Mucosa of rectum (tissue), 2 donors: ENCODE measurements around the gene DOHH.

Experiments
- H3K27ac ChIP-seq, 2 donors: one replicate each; pipeline ENCODE4 v1.7.0; 2013; ENCODE audit warnings: inconsistent platforms in 2 of 2, low read depth in 2 of 2, low read length in 2 of 2
- H3K27me3 ChIP-seq, 2 donors: one replicate each; pipeline ENCODE4 v1.7.0; 2013; ENCODE audit warnings: low read length in 2 of 2; ENCODE audit not compliant: control insufficient read depth in 2 of 2, insufficient read depth in 2 of 2
- H3K36me3 ChIP-seq, 2 donors: one replicate each; pipeline ENCODE4 v1.7.0; 2013; ENCODE audit warnings: low read length in 2 of 2; ENCODE audit not compliant: control insufficient read depth in 2 of 2, insufficient read depth in 2 of 2
- H3K4me1 ChIP-seq, 2 donors: one replicate each; pipeline ENCODE4 v1.7.0; 2013; ENCODE audit warnings: low read length in 2 of 2, mild to moderate bottlenecking in 1 of 2; ENCODE audit not compliant: control insufficient read depth in 2 of 2, insufficient read depth in 2 of 2
- H3K4me3 ChIP-seq, 2 donors: one replicate each; pipeline ENCODE4 v1.7.0; 2013; ENCODE audit warnings: low read length in 2 of 2
- H3K9ac ChIP-seq, 2 donors: one replicate each; pipeline ENCODE4 v1.7.0; 2013; ENCODE audit warnings: low read length in 2 of 2, low read depth in 1 of 2, mild to moderate bottlenecking in 1 of 2
- H3K9me3 ChIP-seq, 2 donors: one replicate each; pipeline ENCODE4 v1.7.0; 2013; ENCODE audit warnings: low read length in 2 of 2; ENCODE audit not compliant: control insufficient read depth in 2 of 2
- donor health status: healthy.
- donor health status: Normal muscosa, but diverticular disease.

The DOHH gene

DNA sequence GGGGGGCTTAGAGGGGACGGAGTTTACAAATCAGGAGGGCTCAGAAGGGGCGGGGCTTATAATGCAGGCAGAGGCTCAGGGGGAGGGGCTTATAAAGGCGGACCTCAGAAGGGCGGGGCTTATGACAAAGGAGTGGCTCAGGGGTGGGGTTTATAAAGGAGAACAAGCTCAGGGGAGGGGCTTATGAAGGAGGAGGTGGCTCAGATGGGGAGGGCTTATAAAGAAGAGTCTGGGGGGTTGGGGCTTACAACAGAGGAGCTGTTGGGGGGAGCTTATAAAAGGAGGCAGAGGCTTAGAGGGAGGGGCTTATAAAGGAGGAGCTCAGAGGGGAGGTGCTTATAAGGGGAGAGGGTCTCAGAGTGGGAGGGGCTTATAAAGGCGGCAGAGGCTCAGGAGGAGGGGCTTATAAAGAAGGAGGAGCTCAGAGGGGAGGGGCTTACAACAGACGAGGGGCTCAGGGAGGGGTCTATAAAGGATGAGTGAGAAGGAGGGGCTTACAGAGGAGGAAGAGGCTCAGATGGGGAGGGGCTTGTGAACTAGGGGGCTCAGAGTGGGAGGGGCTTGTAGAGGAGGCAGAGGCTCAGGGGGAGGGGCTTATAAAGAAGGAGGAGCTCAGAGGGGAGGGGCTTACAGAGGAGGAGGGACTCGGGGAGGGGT lies 21.2 kb downstream of the DOHH start:
- H3K9ac ChIP-seq = no peak overlapping the region
- H3K27ac ChIP-seq = no peak overlapping the region
- H3K27me3 ChIP-seq = no peaks in the 10 kb centered on the region
- H3K4me1 ChIP-seq = peaks cover 10 to 18% of the 10 kb centered on the region in 2 donors
- H3K4me3 ChIP-seq = no peak overlapping the region
- H3K36me3 ChIP-seq = no peaks in the 10 kb centered on the region
- no peaks in the 10 kb centered on the region for H3K9me3 ChIP-seq

DNA sequence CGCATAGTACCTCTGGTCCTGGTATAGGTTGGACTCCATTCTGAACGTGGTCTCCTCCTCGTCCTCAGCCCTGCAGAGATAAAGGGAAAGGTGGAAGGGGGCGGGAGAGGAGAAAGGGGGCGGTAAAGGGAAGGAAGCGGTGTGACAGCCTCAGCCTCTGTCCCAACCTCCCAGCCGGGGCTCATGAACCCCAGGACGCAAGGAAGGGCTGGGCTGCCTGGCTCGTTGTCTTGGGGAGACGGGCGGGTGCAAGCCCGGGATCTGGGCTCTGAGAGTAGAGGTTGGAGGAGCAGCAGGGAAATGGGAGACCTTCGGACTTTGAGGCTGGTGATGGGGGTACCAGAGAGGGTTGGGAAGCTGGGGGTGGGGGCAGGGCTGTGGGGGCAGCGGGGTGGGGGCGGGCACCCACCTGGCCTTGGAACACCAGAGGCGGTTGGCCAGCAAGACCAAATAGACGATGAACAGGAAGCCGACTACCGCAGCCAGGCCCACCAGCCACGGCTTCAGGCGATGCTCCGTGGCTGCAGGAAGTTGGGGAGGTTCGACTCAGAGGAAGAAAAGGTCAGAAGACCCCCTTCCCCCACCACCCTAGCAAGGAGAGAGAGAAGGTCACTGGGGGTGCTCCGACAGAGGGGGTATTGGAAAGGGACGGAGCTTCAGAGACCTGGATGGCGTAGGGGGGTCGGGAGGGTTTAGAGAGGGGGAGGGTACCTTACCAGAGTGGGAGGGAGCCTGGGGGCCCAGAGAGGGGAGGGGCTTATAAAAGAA lies 21.9 kb downstream of the DOHH start:
- Histone ChIP-seq H3K4me1 (peaks cover 17 to 18% of the 10 kb centered on the region in 2 donors), H3K9me3 (no peaks in the 10 kb centered on the region), H3K36me3 (no peaks in the 10 kb centered on the region), H3K4me3 (no peak overlapping the region), H3K27ac (no peak overlapping the region), H3K27me3 (no peaks in the 10 kb centered on the region), H3K9ac (no peak overlapping the region)

DNA sequence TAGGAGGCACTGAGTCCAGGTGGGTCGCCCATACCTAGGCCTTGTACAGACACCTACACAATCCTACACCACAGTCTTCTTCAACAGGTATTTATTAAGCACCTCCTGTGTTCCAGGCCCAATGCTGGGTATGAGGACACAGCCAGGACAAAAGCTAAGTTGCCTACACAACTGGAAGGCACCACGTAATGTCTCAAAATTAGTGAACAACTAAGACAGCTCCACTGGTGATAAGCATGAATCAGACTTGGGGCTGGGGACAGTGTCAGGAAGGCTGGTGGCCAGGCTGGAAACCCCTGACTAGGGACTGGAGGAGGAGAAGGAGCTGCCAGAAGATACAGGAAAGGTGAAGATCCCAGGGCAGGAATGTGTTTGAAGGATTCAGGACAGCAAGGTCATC lies 22.5 kb downstream of the DOHH start:
- Histone ChIP-seq H3K4me1 (peaks cover 17 to 18% of the 10 kb centered on the region in 2 donors), H3K27ac (no peak overlapping the region), H3K9me3 (no peaks in the 10 kb centered on the region), H3K9ac (no peak overlapping the region), H3K36me3 (no peaks in the 10 kb centered on the region), H3K27me3 (no peaks in the 10 kb centered on the region), H3K4me3 (no peak overlapping the region)

DNA sequence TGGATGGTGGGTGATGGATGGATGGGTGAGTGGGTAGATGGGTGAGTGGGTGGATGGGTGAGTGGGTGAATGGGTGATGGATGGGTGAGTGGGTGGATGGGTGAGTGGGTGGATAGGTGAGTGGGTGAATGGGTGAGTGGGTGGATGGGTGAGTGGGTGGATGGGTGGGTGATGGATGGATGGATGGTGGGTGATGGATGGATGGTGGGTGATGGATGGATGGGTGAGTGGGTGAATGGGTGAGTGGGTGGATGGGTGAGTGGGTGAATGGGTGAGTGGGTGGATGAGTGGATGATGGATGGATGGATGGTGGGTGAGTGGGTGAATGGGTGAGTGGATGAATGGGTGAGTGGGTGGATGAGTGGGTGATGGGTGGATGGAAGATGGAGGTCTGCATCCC lies 23.0 kb downstream of the DOHH start:
- H3K9me3 ChIP-seq = no peaks in the 10 kb centered on the region
- no peaks in the 10 kb centered on the region for H3K27me3 ChIP-seq
- H3K4me1 ChIP-seq = peaks cover 17 to 18% of the 10 kb centered on the region in 2 donors
- H3K4me3 ChIP-seq = no peak overlapping the region
- no peak overlapping the region for H3K27ac ChIP-seq
- H3K36me3 ChIP-seq = no peaks in the 10 kb centered on the region
- no peak overlapping the region for H3K9ac ChIP-seq

DNA sequence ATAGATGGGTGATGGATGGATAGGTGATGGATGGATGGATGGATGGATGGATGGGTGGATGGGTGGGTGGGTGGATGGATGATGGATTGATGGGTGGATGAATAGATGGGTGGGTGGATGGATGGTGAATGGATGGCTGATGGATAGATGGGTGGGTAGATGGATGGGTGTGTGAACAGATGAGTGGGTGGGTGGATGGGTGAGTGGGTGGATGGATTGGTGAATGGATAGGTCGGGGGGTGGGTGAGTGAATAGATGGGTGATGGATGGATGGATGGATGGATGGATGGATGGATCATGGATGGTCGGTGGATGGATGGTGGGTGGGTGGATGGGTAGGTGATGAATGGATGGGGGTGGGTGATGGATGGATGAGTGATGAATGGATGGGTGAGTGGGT lies 23.6 kb downstream of the DOHH start:
- no peaks in the 10 kb centered on the region for H3K9me3 ChIP-seq
- H3K4me1 ChIP-seq = peaks cover 17 to 18% of the 10 kb centered on the region in 2 donors
- H3K27ac ChIP-seq = no peak overlapping the region
- no peaks in the 10 kb centered on the region for H3K27me3 ChIP-seq
- H3K36me3 ChIP-seq = no peaks in the 10 kb centered on the region
- H3K9ac ChIP-seq = no peak overlapping the region
- no peak overlapping the region for H3K4me3 ChIP-seq

DNA sequence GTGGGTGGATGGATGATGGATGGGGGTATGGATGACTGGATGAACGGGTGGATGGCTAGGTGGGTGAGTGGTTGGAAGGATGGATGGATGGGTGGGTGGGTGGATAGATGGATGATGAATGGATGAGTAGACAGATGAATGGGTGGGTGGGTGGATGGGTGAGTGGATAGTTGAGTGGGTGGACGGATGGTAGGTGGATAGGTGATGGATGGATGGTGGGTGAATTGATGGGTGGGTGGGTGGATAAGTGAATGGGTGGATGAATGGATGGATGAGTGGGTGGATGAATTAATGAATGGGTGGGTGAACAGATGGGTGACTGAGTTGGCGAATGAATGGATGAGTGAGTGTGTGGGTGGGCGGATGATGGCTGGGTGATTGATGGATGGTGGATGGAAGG lies 25.0 kb downstream of the DOHH start:
- no peak overlapping the region for H3K27ac ChIP-seq

DNA sequence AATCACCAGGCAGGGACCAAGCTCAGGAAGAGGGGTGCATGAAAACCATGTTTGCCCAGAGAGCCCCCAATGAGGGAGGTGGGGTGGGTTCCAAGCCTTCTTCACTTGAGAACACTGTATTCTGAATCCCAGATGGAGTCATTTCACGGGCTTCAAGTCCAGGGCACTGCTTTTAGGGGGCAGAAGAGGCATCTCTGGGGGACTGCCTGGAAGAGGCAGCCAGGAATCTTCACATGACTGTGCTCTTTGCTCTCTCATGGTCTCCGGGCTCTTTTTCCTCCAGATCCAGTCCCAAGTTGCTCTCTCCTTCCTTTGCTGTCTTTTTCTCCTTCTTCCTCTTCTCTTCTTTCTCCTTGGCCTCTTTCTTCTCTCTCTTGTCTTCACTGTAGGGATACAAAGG lies 25.9 kb downstream of the DOHH start:
- no peaks in the 10 kb centered on the region for H3K36me3 ChIP-seq
- peak overlapping the region in 1 of 2 donors; percentile 29 for H3K9ac ChIP-seq
- no peaks in the 10 kb centered on the region for H3K9me3 ChIP-seq
- H3K27ac ChIP-seq = peak overlapping the region; percentile 32 to 55
- peaks cover 8 to 13% of the 10 kb centered on the region in 2 donors for H3K4me1 ChIP-seq
- H3K27me3 ChIP-seq = no peaks in the 10 kb centered on the region
- peak overlapping the region in 1 of 2 donors; percentile 11 for H3K4me3 ChIP-seq

More for the DNA sequence above, 25.0 kb downstream of the DOHH start:
- H3K4me3 ChIP-seq = no peak overlapping the region
- H3K9me3 ChIP-seq = no peaks in the 10 kb centered on the region
- H3K4me1 ChIP-seq = peaks cover 11 to 13% of the 10 kb centered on the region in 2 donors
- H3K36me3 ChIP-seq = no peaks in the 10 kb centered on the region
- H3K27me3 ChIP-seq = no peaks in the 10 kb centered on the region
- H3K9ac ChIP-seq = no peak overlapping the region

DNA sequence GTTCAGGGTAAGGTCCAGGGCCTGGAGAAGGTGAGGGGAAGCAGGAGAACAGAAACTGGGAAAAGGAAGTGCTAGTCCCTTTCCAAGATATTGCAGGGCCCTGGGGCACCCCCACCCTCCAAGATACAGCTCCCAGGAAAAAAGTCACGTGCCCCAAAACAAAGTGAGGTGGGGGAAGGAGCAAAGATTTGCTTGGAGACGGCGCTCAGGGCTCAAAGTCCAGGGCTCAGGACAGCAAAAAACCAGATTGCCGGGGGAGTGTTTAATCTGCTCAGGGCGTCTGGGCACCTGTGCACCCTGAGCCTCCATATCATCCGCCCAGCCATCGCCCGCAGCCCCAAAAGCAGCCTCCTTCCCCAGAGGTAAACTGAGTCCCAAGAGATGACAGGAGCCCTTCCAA lies 26.5 kb downstream of the DOHH start:
- Histone ChIP-seq H3K27me3 (no peaks in the 10 kb centered on the region), H3K36me3 (no peaks in the 10 kb centered on the region), H3K4me1 (peaks cover 8 to 13% of the 10 kb centered on the region in 2 donors), H3K9me3 (no peaks in the 10 kb centered on the region), H3K4me3 (peak overlapping the region in 1 of 2 donors; percentile 11), H3K27ac (peak overlapping the region; percentile 32 to 55), H3K9ac (peak overlapping the region in 1 of 2 donors; percentile 29)

DNA sequence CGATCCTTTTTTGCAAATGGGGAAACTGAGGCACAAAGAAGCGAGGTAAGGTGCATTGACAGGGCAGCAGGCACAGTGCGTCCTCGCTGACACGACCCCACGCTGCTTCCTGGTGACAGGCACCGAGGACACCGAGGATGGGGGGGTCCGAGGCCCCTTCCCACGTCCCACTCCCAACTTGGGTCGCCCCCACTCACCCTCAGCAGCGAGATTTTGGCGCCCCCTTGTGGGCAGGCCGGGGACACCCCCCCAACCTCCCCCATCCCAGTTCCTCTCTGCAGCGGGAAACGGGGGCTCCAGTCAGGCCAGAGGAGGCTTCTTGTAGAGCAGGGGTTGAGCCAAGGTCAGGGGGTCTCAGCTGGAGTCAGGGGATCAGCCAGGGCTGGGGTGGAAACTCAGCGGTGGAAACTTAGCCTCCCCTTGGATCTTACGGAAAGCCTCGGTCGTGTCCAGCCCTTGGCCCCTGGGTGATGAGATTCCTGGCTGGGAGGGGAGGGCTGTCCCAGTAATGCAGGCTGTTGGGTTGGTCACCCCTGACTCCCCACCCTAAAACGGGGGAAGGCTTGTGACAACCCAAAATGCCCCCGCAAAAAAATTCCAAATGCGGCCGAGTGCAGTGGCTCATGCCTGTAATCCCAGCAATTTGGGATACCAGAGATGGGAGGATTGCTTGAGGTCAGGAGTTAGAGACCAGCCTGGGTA lies 28.4 kb downstream of the DOHH start:
- Histone ChIP-seq H3K36me3 (no peaks in the 10 kb centered on the region), H3K4me3 (no peak overlapping the region), H3K27me3 (no peaks in the 10 kb centered on the region), H3K4me1 (peaks cover 8 to 13% of the 10 kb centered on the region in 2 donors), H3K27ac (no peak overlapping the region), H3K9ac (no peak overlapping the region), H3K9me3 (no peaks in the 10 kb centered on the region)
